Esophagus squamous epithelium (tissue), 4 donors: ENCODE results near the gene POU6F2.

Source experiments
- POLR2A ChIP-seq, 4 donors: fragments of 450-650 bp; IDR thresholded peaks; one replicate each; pipeline ENCODE4 v1.6.1; 2017; ENCODE audit warnings: antibody characterized with exemption in 4 of 4, mild to moderate bottlenecking in 4 of 4, moderate library complexity in 3 of 4
- TF ChIP-seq, protein P1 (sequence below), 6 experiments: fragments of 450-650 bp in 4 of 6; fragments of 200-600 bp in 2 of 6; sonication (generic) in 2 of 6; IDR thresholded peaks; one replicate each; pipeline ENCODE4 v1.5.1; 2016 to 2019; ENCODE audit warnings: antibody characterized with exemption in 6 of 6, mild to moderate bottlenecking in 4 of 6, moderate library complexity in 4 of 6

DNA sequence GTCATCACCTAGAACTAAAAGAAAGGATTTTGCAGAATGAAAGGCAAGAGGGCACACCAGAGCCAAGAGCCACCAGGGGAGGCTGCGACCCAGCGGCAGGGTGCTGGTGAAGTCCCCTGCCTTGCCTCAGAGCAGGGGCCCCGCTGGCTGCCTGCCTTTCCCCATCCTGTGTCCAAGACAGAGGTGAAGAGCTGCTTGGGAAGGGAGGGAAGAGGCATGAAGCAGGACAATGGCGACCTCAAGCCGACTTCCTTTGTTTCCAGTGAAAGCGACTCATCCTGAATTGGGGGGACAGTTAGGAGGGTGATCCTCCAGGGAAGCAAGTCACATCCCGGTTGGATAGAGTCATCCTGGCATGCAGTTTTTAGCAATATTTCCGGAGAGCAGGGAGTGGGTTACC is 333.0 kb downstream of the POU6F2 start:
- TF ChIP-seq, protein P1, sequence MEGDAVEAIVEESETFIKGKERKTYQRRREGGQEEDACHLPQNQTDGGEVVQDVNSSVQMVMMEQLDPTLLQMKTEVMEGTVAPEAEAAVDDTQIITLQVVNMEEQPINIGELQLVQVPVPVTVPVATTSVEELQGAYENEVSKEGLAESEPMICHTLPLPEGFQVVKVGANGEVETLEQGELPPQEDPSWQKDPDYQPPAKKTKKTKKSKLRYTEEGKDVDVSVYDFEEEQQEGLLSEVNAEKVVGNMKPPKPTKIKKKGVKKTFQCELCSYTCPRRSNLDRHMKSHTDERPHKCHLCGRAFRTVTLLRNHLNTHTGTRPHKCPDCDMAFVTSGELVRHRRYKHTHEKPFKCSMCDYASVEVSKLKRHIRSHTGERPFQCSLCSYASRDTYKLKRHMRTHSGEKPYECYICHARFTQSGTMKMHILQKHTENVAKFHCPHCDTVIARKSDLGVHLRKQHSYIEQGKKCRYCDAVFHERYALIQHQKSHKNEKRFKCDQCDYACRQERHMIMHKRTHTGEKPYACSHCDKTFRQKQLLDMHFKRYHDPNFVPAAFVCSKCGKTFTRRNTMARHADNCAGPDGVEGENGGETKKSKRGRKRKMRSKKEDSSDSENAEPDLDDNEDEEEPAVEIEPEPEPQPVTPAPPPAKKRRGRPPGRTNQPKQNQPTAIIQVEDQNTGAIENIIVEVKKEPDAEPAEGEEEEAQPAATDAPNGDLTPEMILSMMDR (IDR thresholded peaks at IDR 0.05): no peak
- no peak for TF ChIP-seq POLR2A (IDR thresholded peaks at IDR 0.05)
